H9 (cell line): ENCODE data around the gene GSTP1. TPM values are rescaled to one million over a fixed set of nuclear protein-coding genes. Genes with fewer than 3 reads are reported as not detected.
A peak's percentile ranks its signal among the peaks of the same experiment; 100 is the strongest.
"Not testable (repeated sequence)": the region's sequence is repeated elsewhere in the genome, so short reads cannot be mapped to it uniquely, and the experiment has no call there.

Source experiments
- DNase-seq: peaks from one replicate; pipeline ENCODE4 v3.0.0-alpha.2; 2017
- H2AFZ ChIP-seq: one replicate; pipeline ENCODE4 v1.6.1; 2013; ENCODE audit warnings: mild to moderate bottlenecking, low read length, control low read depth, moderate library complexity
- H2AK5ac ChIP-seq: 2 replicates; pipeline ENCODE4 v1.6.1; 2013; ENCODE audit warnings: low read length, control low read depth, mixed read lengths; ENCODE audit not compliant: insufficient read length
- H2BK120ac ChIP-seq: one replicate; pipeline ENCODE4 v1.6.1; 2013; ENCODE audit warnings: low read depth, mild to moderate bottlenecking, low read length, control low read depth, inconsistent platforms; ENCODE audit not compliant: poor library complexity, severe bottlenecking
- H2BK12ac ChIP-seq: 2 replicates; pipeline ENCODE4 v1.6.1; 2013; ENCODE audit warnings: low read length, control low read depth, mixed read lengths, low read depth; ENCODE audit not compliant: insufficient read length
- H2BK15ac ChIP-seq: 2 replicates; pipeline ENCODE4 v1.6.1; 2013; ENCODE audit warnings: low read depth, low read length, control low read depth
- H2BK20ac ChIP-seq: one replicate; pipeline ENCODE4 v1.6.1; 2013; ENCODE audit warnings: low read depth, mild to moderate bottlenecking, low read length, control low read depth, inconsistent platforms; ENCODE audit not compliant: poor library complexity, severe bottlenecking
- H2BK5ac ChIP-seq: 2 replicates; pipeline ENCODE4 v1.6.1; 2013; ENCODE audit warnings: low read length, control low read depth, mixed read lengths; ENCODE audit not compliant: insufficient read length
- H3K14ac ChIP-seq: 2 replicates; pipeline ENCODE4 v1.6.1; 2013; ENCODE audit warnings: low read length, control low read depth; ENCODE audit not compliant: insufficient read depth
- H3K18ac ChIP-seq: 2 replicates; pipeline ENCODE4 v1.6.1; 2013; ENCODE audit warnings: low read depth, mild to moderate bottlenecking, mixed read lengths, low read length, control low read depth; ENCODE audit not compliant: insufficient read length
- H3K23ac ChIP-seq: 2 replicates; pipeline ENCODE4 v1.6.1; 2013; ENCODE audit warnings: low read length, control low read depth, mixed read lengths, low read depth; ENCODE audit not compliant: insufficient read length
- H3K23me2 ChIP-seq: 2 replicates; pipeline ENCODE4 v1.6.1; 2013; ENCODE audit warnings: low read depth, mild to moderate bottlenecking, mixed read lengths, low read length, control low read depth; ENCODE audit not compliant: insufficient read length, poor library complexity, severe bottlenecking
- H3K27ac ChIP-seq: 2 replicates; pipeline ENCODE4 v1.5.1; 2013; ENCODE audit warnings: low read length, control low read depth, mixed read lengths, low read depth; ENCODE audit not compliant: insufficient read length
- H3K27me3 ChIP-seq: 2 replicates; pipeline ENCODE4 v1.6.1; 2013; ENCODE audit warnings: low read length, control low read depth, inconsistent platforms; ENCODE audit not compliant: insufficient read depth
- H3K4ac ChIP-seq: 2 replicates; pipeline ENCODE4 v1.6.1; 2013; ENCODE audit warnings: low read depth, mild to moderate bottlenecking, control low read depth, inconsistent platforms, low read length, moderate library complexity
- H3K4me1 ChIP-seq: 2 replicates; pipeline ENCODE4 v1.6.1; 2013; ENCODE audit warnings: low read length, control low read depth, inconsistent platforms; ENCODE audit not compliant: insufficient read depth
- H3K4me2 ChIP-seq: 2 replicates; pipeline ENCODE4 v1.6.1; 2013; ENCODE audit warnings: low read length, control low read depth, mixed read lengths; ENCODE audit not compliant: insufficient read length, insufficient read depth
- H3K56ac ChIP-seq: 2 replicates; pipeline ENCODE4 v1.6.1; 2013; ENCODE audit warnings: low read depth, mild to moderate bottlenecking, mixed read lengths, low read length, control low read depth; ENCODE audit not compliant: insufficient read length
- H3K79me1 ChIP-seq: 2 replicates; pipeline ENCODE4 v1.6.1; 2013; ENCODE audit warnings: low read depth, mild to moderate bottlenecking, moderate library complexity, low read length, control low read depth, inconsistent platforms; ENCODE audit not compliant: insufficient read depth, poor library complexity, severe bottlenecking
- H3K79me2 ChIP-seq: 2 replicates; pipeline ENCODE4 v1.6.1; 2013; ENCODE audit warnings: low read length, control low read depth, inconsistent platforms; ENCODE audit not compliant: insufficient read depth
- H3K9ac ChIP-seq: 2 replicates; pipeline ENCODE4 v1.6.1; 2013; ENCODE audit warnings: low read length, control low read depth, mixed read lengths; ENCODE audit not compliant: insufficient read length; ENCODE audit errors: extremely low read depth
- H3K9me3 ChIP-seq: one replicate; pipeline ENCODE4 v1.6.1; 2013; ENCODE audit warnings: low read depth, low read length, inconsistent platforms; ENCODE audit not compliant: control insufficient read depth
- H3T11ph ChIP-seq: one replicate; pipeline ENCODE4 v1.6.1; 2013; ENCODE audit warnings: mild to moderate bottlenecking, low read length, control low read depth, inconsistent platforms
- H4K20me1 ChIP-seq: one replicate; pipeline ENCODE4 v1.6.1; 2013; ENCODE audit not compliant: control insufficient read depth, insufficient read length, insufficient read depth
- H4K5ac ChIP-seq: 2 replicates; pipeline ENCODE4 v1.6.1; 2013; ENCODE audit warnings: low read depth, mild to moderate bottlenecking, mixed read lengths, low read length, control low read depth; ENCODE audit not compliant: insufficient read length
- H4K8ac ChIP-seq: replicated peaks from 2 replicates; pipeline ENCODE4 v1.6.1; 2013; ENCODE audit warnings: low read length, control low read depth, mixed read lengths, low read depth; ENCODE audit not compliant: insufficient read length
- H4K91ac ChIP-seq: 2 replicates; pipeline ENCODE4 v1.6.1; 2013; ENCODE audit warnings: low read depth, mild to moderate bottlenecking, moderate library complexity, mixed read lengths, low read length, control low read depth; ENCODE audit not compliant: insufficient read length
- H3K27ac Mint-ChIP-seq, 3 experiments: 2 replicates in 2 of 3; 3 replicates in 1 of 3; pipeline ENCODE4 v1.8.0; 2020 to 2021; ENCODE audit warnings: mixed read lengths in 3 of 3, mild to moderate bottlenecking in 1 of 3, moderate library complexity in 1 of 3
- H3K27me3 Mint-ChIP-seq: 2 replicates; pipeline ENCODE4 v1.8.0; 2021; ENCODE audit warnings: low read depth, mild to moderate bottlenecking, moderate library complexity, mixed read lengths
- H3K36me3 Mint-ChIP-seq, 3 experiments: 2 replicates in 2 of 3; 3 replicates in 1 of 3; pipeline ENCODE4 v1.8.0; 2020 to 2021; ENCODE audit warnings: low read depth in 3 of 3, mixed read lengths in 3 of 3; ENCODE audit not compliant: insufficient read depth in 1 of 3
- H3K4me1 Mint-ChIP-seq, 2 experiments: 2 replicates each; pipeline ENCODE4 v1.8.0; 2020; ENCODE audit warnings: mixed read lengths in 2 of 2
- H3K4me3 Mint-ChIP-seq, 2 experiments: 2 replicates in 1 of 2; 3 replicates in 1 of 2; pipeline ENCODE4 v1.8.0; 2020 to 2021; ENCODE audit warnings: mild to moderate bottlenecking in 2 of 2, mixed read lengths in 2 of 2, moderate library complexity in 1 of 2
- H3K9me3 Mint-ChIP-seq, 2 experiments: 2 replicates in 1 of 2; 3 replicates in 1 of 2; pipeline ENCODE4 v1.8.0; 2020; ENCODE audit warnings: mild to moderate bottlenecking in 2 of 2, mixed read lengths in 2 of 2, moderate library complexity in 1 of 2
- CTCF ChIP-seq: fragments of 200-600 bp; sonication (generic); conservative IDR thresholded peaks from 3 replicates; pipeline ENCODE4 v1.8.0; 2021; ENCODE audit warnings: antibody characterized with exemption, mild to moderate bottlenecking
- WGBS: extraction: QIAGEN DNeasy Blood & Tissue Kit; methylation state at CpG from one replicate; pipeline ENCODE4 v1.1.7; 2013; ENCODE audit warnings: missing lambda C conversion rate, low lambda C conversion rate, mixed read lengths; ENCODE audit not compliant: insufficient read length; ENCODE audit errors: extremely low coverage; 5-methylcytosine and 5-hydroxymethylcytosine counted together
- total RNA-seq: library from RNA; stranded (reverse); gene quantifications from 2 replicates; pipeline ENCODE4 v1.2.1, GENCODE V29; 2021

GSTP1 gene
- total RNA-seq, 1 experiment from 2014 or later, result 1,469 TPM

GRCh38 chr11:67588136-67588503 is 4.5 kb downstream of the GSTP1 start:
- no peaks in the 10 kb centered on the region for H3K9me3 ChIP-seq
- H2BK15ac ChIP-seq, result no peak overlapping the region
- Mint-ChIP-seq H3K4me3 (no peak overlapping the region), H3K27ac (no peak overlapping the region; a peak in 1 of 7 replicates), H3K36me3 (peaks cover 29 to 46% (median 42%) of the 10 kb centered on the region in 3 experiments), H3K4me1 (peaks cover 25 to 35% of the 10 kb centered on the region in 2 experiments), H3K27me3 (no peaks in the 10 kb centered on the region; the same call in 1 of the 2 replicates), H3K9me3 (peaks cover 0 to 3% of the 10 kb centered on the region in 2 experiments; a peak in 1 of 5 replicates)
- H2BK20ac ChIP-seq, result no peak overlapping the region
- H2BK120ac ChIP-seq, result no peak overlapping the region
- no peak overlapping the region for H4K5ac ChIP-seq
- no peak overlapping the region for H3K4me2 ChIP-seq
- H3K9ac ChIP-seq, result no peak overlapping the region
- no peak overlapping the region for H3K27ac ChIP-seq
- H2BK12ac ChIP-seq, result no peak overlapping the region
- H3K14ac ChIP-seq, result no peak overlapping the region
- no peak overlapping the region for H3T11ph ChIP-seq
- no peak overlapping the region for H3K4ac ChIP-seq
- H3K4me1 ChIP-seq, result no peaks in the 10 kb centered on the region
- H2AK5ac ChIP-seq, result no peak overlapping the region
- H4K91ac ChIP-seq, result no peak overlapping the region
- no peaks in the 10 kb centered on the region for H4K20me1 ChIP-seq
- no peaks in the 10 kb centered on the region for H3K27me3 ChIP-seq
- no peak overlapping the region for H2AFZ ChIP-seq
- no peak overlapping the region for H3K56ac ChIP-seq
- H4K8ac ChIP-seq, result no peak overlapping the region
- no peak overlapping the region for H3K23ac ChIP-seq
- H2BK5ac ChIP-seq, result no peak overlapping the region
- WGBS, result no CpG with 5 or more reads among the region's 1 CpG
- no peak for DNase-seq
- H3K79me2 ChIP-seq, result peaks cover 5% of the 10 kb centered on the region; the same call in 1 of the 2 replicates
- no peak for TF ChIP-seq CTCF
- no peaks in the 10 kb centered on the region for H3K79me1 ChIP-seq
- H3K18ac ChIP-seq, result no peak overlapping the region
- peaks cover 8% of the 10 kb centered on the region for H3K23me2 ChIP-seq

DNA sequence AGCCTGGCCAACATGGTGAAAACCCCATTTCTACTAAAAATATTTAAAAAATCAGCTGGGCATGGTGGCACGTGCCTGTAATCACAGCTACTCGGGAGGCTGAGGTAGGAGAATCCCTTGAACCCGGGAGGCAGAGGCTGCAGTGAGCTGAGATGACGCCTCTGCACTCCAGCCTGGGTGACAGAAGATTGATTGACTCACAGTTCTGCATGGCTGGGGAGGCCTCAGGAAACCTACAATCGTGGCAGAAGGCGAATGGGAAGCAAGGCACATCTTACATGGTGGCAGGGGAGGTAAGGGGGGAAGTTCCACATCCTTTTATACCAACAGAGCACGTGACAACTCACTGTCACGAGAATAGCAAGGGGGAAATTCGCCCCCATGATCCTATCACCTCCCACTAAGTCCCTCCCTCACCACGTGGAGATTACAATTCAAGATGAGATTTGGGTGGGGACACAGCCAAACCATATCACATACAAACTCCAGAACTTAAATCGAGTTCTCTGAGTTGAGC is 5.3 kb downstream of the GSTP1 start:
- not testable (repeated sequence) for H4K8ac ChIP-seq, H4K20me1 ChIP-seq, H3K23ac ChIP-seq, H3K4me1 ChIP-seq, H2BK15ac ChIP-seq, H3K9me3 ChIP-seq, H3K56ac ChIP-seq, H4K91ac ChIP-seq, H2BK12ac ChIP-seq, H3K9ac ChIP-seq, H3K27me3 Mint-ChIP-seq, H2AK5ac ChIP-seq, H4K5ac ChIP-seq, H3K4ac ChIP-seq, H2BK120ac ChIP-seq, H2BK20ac ChIP-seq, H3K79me1 ChIP-seq, H2BK5ac ChIP-seq, H3K9me3 Mint-ChIP-seq, H3T11ph ChIP-seq, H3K4me2 ChIP-seq, H3K79me2 ChIP-seq, H3K14ac ChIP-seq, H3K27ac ChIP-seq, H3K4me3 Mint-ChIP-seq, H3K23me2 ChIP-seq, H2AFZ ChIP-seq, H3K27me3 ChIP-seq, H3K18ac ChIP-seq, DNase-seq
- Mint-ChIP-seq H3K4me1 (peaks cover 29 to 39% of the 10 kb centered on the region in 2 experiments), H3K36me3 (peaks cover 29 to 46% (median 42%) of the 10 kb centered on the region in 3 experiments), H3K27ac (peak overlapping the region in 1 of 3 experiments; percentile 88; a peak in 2 of 7 replicates)
- no CpG with 5 or more reads among the region's 11 CpGs for WGBS
